NCI-H774 (cell line): Measurements from ENCODE around the gene VPS8.

Source experiments
- DNase-seq: peaks from one replicate; lab custom pipeline; 2025; lab: John Stamatoyannopoulos, UW

Gene VPS8

GRCh38 chr3:184812662-184813042 lies 686 bp downstream of the VPS8 start:
- no peak for DNase-seq

DNA sequence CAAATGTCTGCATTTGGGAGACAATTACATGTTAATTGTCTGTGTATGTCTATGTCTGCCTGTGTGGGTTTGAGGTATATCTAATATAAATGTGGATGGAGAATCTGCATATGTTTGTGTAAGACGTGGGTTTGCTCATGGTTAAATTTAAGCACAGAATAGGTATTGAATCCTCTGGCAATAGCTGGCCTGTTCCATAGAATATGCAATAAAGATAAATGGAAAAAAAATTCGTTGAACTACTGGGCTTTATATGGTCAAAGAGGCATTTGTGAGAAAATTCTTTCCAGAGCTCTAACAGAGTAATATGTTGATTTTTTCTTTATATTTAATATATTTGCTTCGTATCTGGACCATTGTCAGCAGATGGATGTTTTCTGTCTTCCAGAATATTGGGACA lies 1.4 kb downstream of the VPS8 start:
- DNase-seq = no peak

- no peak for DNase-seq
Observed at GRCh38 chr3:184814214-184814613, 2.2 kb downstream of the VPS8 start.

GRCh38 chr3:184815046-184815930 lies 3.3 kb downstream of the VPS8 start:
- DNase-seq = no peak

- no peak for DNase-seq
Observed at GRCh38 chr3:184816614-184817013, 4.6 kb downstream of the VPS8 start.

DNA sequence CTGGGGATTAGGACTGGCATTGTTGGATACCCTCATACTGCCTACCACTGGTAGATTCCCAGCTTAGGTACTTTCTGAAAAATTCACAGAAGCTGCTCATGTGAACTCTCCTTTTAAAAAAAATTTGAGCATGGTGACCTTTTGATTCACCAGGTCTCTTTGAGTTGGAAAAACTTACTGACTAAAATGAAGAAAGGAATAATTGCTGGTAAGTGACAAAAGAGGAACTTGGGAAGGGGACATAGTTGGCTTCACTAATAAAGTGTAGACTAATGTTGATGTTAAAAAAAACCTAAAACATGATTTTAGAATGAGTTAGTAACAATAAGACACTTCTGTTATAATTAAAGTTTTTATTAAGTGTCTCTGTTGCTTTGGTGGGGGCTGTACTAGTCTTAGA lies 8.6 kb downstream of the VPS8 start:
- no peak for DNase-seq

DNA sequence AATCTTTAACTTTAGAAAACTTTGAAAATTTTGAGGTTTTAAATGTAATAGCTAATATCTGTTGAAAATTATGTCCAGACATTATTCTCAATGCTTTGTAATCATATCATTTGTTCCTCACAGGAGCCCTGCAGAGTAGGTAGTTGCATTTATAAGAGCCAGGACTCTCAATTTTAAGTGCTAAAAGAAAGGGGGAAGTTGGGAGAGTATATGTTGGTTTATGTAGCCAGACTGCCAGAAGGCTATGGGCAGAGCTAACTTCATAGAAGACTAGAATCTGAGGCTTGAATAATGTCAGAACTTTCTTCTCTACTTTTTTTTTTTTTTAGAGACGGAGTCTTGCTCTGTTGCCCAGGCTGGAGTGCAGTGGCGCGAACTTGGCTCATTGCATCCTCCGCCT lies 9.1 kb downstream of the VPS8 start:
- no peak for DNase-seq

- DNase-seq = no peak
Observed at GRCh38 chr3:184822081-184822480, 10.1 kb downstream of the VPS8 start.

DNA sequence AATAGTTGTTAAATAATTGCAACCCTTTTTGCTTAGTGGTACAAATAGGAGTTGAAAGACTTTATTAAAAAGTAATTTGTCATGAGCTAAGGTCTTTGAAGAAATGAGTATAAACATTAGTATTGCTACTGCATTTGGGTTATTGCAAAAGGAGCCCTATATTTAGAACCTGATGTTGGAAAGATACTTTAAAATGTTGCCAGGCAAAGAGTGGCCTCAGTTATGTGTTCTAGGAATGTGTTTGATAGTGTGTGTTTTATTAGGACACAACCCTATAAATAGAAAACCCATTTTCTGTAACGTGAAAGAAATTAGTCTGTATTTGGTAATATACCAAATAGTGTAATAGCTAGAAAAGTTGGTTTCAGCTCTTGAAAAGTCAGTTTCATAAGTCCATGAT lies 10.7 kb downstream of the VPS8 start:
- DNase-seq = no peak

GRCh38 chr3:184823990-184824389 lies 12.0 kb downstream of the VPS8 start:
- DNase-seq = no peak

- DNase-seq = no peak
Observed at GRCh38 chr3:184825121-184825820, 13.3 kb downstream of the VPS8 start.

GRCh38 chr3:184827572-184827971 lies 15.6 kb downstream of the VPS8 start:
- no peak for DNase-seq

GRCh38 chr3:184832044-184832443 lies 20.1 kb downstream of the VPS8 start:
- no peak for DNase-seq

DNA sequence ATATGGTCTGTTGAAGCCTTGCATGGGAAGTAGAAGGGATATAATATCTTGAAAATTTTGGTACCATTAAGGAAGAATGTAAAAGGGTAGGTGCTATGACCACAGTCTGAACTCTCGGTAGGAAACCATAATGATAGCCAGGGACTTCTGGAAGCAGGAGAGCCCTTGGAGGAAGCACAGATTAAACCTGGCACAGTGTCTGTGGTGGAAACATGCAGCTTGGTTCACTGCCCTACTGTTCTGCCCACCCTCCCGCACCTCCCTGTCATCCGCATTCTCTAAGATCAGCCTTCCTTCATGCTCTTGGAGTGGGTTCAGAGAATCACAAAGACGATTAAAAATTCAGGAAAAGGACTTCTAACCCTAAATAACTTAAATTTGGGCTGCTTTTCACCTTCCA lies 20.9 kb downstream of the VPS8 start:
- DNase-seq = no peak

DNA sequence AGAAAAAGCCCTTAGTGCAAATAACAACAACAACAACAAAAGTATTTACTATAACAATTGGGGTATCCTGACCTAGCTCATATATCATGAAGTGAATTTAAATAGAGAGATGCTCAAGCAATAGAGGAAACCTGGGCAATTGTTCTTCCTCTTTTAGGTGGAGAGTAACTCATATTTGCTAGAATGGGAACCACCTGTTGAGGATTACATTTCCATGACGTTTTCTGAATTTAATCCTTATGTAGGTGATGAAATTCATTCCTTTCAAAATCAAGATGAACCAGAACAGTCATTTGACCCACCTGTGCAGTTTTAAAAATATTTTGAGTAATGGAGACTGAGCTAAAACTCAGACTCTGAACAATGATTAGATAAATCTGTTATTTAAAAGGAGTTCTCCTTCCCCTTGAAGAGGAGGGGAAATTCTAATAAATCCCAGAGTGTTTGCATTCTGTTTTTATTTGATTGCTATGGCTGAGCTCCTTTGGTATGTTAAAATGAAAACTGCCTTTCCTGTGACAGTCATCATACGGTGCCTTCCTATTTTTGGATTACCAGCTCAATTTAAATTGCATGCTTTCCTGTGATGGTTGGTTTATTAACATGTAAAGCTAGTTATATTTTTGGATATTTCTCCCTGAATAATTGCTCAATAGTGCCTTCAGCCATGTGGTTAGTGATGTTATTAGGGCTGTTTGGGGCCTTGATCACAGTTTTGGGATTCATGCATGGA lies 24.3 kb downstream of the VPS8 start:
- DNase-seq = no peak

- no peak for DNase-seq
Observed at GRCh38 chr3:184842433-184842832, 30.5 kb downstream of the VPS8 start.

- DNase-seq = no peak
Observed at GRCh38 chr3:184845819-184846218, 33.9 kb downstream of the VPS8 start.

GRCh38 chr3:184846496-184846895 lies 34.5 kb downstream of the VPS8 start:
- no peak for DNase-seq

DNA sequence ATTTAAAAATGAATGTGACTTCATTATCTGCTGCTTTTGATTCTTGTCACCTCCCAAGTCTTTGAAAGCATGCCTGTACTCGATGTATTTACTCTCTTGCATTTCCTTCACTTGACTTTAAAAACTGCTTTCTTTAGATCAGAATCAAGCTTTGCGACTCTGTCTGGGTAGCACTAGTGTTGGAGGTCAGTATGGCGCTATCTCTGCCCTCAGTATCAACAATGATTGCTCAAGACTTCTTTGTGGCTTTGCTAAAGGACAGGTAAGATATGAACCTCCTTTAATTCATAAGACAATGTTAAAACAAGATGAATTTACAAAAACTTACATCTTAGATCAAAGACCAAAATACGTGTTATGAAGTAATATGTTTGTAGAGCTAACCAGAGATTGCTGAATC lies 37.0 kb downstream of the VPS8 start:
- DNase-seq = no peak

DNA sequence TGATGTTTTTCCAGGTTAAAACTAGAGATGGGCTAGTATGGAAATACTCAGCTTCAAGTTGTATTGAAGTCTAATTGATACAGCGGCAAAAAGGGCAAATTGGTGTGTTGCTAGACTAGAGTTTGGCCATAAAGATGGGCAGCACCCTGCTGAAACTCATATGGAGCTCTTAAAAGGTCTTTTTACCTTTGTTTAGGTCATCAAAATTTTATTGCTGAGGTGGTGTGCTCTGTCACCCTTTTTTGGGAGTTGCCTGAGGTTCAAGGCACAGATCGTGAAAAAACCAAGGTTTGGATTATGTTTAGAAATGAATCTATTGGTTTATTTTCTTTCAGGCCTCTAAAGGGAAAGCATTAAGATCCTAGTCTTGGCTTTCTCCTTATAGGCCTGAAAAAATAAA lies 38.2 kb downstream of the VPS8 start:
- DNase-seq = no peak

DNA sequence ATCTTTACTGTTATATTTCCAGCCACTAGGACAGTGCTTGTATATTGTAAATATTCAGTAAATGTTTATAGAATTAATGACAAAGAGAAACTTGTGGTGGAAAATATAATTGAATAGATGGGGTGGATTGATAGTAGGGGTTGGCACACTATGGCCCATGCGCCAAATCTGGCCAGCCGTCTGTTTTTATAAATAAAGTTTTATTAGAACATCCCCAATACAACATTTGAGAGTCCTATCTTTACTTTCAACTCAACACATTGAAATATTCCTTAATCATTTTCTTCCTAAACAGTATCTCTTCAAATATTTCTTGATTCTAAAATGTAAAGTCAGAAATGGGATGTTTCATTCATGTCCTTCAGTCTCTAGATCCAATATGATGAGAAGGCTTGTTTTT lies 45.1 kb downstream of the VPS8 start:
- DNase-seq = no peak

GRCh38 chr3:184864000-184864399 lies 52.0 kb downstream of the VPS8 start:
- DNase-seq = no peak

DNA sequence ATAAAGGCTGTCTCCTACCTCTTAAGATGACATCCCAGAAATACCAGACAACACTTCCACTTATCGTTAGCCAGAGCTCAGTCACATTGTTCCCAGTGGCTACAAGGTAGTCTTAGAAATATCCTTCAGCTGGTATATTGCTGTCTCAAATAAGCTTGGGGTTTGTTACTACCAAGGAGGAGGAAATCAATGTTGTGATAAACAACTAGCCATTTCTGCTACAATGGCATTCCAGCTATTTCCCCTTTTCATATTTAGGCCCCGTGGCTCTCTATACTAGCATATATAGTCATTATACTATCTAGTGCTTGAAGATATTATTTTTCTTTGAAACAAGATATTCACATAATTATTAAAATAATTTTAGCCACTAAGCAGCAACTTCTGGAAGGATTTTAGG lies 56.5 kb downstream of the VPS8 start:
- DNase-seq = no peak
